ENCODE data around the gene DHDDS.
"Not testable (repeated sequence)": the region's sequence is repeated elsewhere in the genome, so short reads cannot be mapped to it uniquely, and the experiment has no call there.

Gene DHDDS

GRCh38 chr1:26431979-26432695, at the start of gene DHDDS:
Gene DHDDS, plus strand, starts transcription at chr1:26432321. Its CDS starts 625 bp downstream, at chr1:26432946.
- Histone ChIP-seq H3K4me1 (ENCODE audit: control insufficient read depth in 2 of 2, insufficient read depth in 2 of 2, low read length in 2 of 2) (peaks cover 8 to 13% of the 10 kb centered on the region in 2 donors), H3K9me3 (ENCODE audit: control insufficient read depth in 2 of 2, low read length in 2 of 2) (no peaks in the 10 kb centered on the region), H3K9ac (ENCODE audit: low read depth in 1 of 2, low read length in 2 of 2) (peak within 1 kb of the TSS; percentile 82 to 89), H3K4me3 (ENCODE audit: low read length in 2 of 2) (peak within 1 kb of the TSS; percentile 85 to 92), H3K36me3 (ENCODE audit: control insufficient read depth in 2 of 2, insufficient read depth in 2 of 2, low read length in 2 of 2) (peaks cover 7 to 13% of the 10 kb centered on the region in 2 donors), H3K27ac (ENCODE audit: low read depth in 2 of 2, low read length in 2 of 2) (peak within 1 kb of the TSS; percentile 88 to 92), H3K27me3 (ENCODE audit: control insufficient read depth in 2 of 2, insufficient read depth in 2 of 2, low read length in 2 of 2) (no peaks in the 10 kb centered on the region)

- Histone ChIP-seq H3K9me3 (ENCODE audit: control insufficient read depth in 2 of 2, low read length in 2 of 2) (no peaks in the 10 kb centered on the region), H3K4me1 (ENCODE audit: control insufficient read depth in 2 of 2, insufficient read depth in 2 of 2, low read length in 2 of 2) (no peaks in the 10 kb centered on the region), H3K27me3 (ENCODE audit: control insufficient read depth in 2 of 2, insufficient read depth in 2 of 2, low read length in 2 of 2) (peaks cover 0 to 3% of the 10 kb centered on the region in 2 donors), H3K36me3 (ENCODE audit: control insufficient read depth in 2 of 2, insufficient read depth in 2 of 2, low read length in 2 of 2) (no peaks in the 10 kb centered on the region), H3K9ac (ENCODE audit: low read depth in 1 of 2, low read length in 2 of 2) (no peak overlapping the region), H3K4me3 (ENCODE audit: low read length in 2 of 2) (no peak overlapping the region), H3K27ac (ENCODE audit: low read depth in 2 of 2, low read length in 2 of 2) (no peak overlapping the region)
Measured at GRCh38 chr1:26384076-26384475, 48.0 kb upstream of the DHDDS start.

- not testable (repeated sequence) for H3K27ac ChIP-seq (ENCODE audit: low read depth in 2 of 2, low read length in 2 of 2); H3K4me1 ChIP-seq (ENCODE audit: control insufficient read depth in 2 of 2, insufficient read depth in 2 of 2, low read length in 2 of 2); H3K4me3 ChIP-seq (ENCODE audit: low read length in 2 of 2); H3K27me3 ChIP-seq (ENCODE audit: control insufficient read depth in 2 of 2, insufficient read depth in 2 of 2, low read length in 2 of 2); H3K9me3 ChIP-seq (ENCODE audit: control insufficient read depth in 2 of 2, low read length in 2 of 2); H3K36me3 ChIP-seq (ENCODE audit: control insufficient read depth in 2 of 2, insufficient read depth in 2 of 2, low read length in 2 of 2); H3K9ac ChIP-seq (ENCODE audit: low read depth in 1 of 2, low read length in 2 of 2)
Measured at GRCh38 chr1:26385063-26385462, 47.1 kb upstream of the DHDDS start.

- Histone ChIP-seq H3K27me3 (ENCODE audit: control insufficient read depth in 2 of 2, insufficient read depth in 2 of 2, low read length in 2 of 2) (peaks cover 3% of the 10 kb centered on the region in 2 donors), H3K36me3 (ENCODE audit: control insufficient read depth in 2 of 2, insufficient read depth in 2 of 2, low read length in 2 of 2) (no peaks in the 10 kb centered on the region), H3K4me3 (ENCODE audit: low read length in 2 of 2) (no peak overlapping the region)
Measured at GRCh38 chr1:26387447-26387846, 44.7 kb upstream of the DHDDS start.

GRCh38 chr1:26388791-26389445, 43.2 kb upstream of the DHDDS start:
- Histone ChIP-seq H3K9ac (ENCODE audit: low read depth in 1 of 2, low read length in 2 of 2) (no peak overlapping the region), H3K36me3 (ENCODE audit: control insufficient read depth in 2 of 2, insufficient read depth in 2 of 2, low read length in 2 of 2) (no peaks in the 10 kb centered on the region), H3K27me3 (ENCODE audit: control insufficient read depth in 2 of 2, insufficient read depth in 2 of 2, low read length in 2 of 2) (peaks cover 3% of the 10 kb centered on the region in 2 donors), H3K4me3 (ENCODE audit: low read length in 2 of 2) (no peak overlapping the region), H3K9me3 (ENCODE audit: control insufficient read depth in 2 of 2, low read length in 2 of 2) (no peaks in the 10 kb centered on the region), H3K4me1 (ENCODE audit: control insufficient read depth in 2 of 2, insufficient read depth in 2 of 2, low read length in 2 of 2) (no peaks in the 10 kb centered on the region), H3K27ac (ENCODE audit: low read depth in 2 of 2, low read length in 2 of 2) (no peak overlapping the region)

More at GRCh38 chr1:26387447-26387846, 44.7 kb upstream of the DHDDS start:
- Histone ChIP-seq H3K9ac (ENCODE audit: low read depth in 1 of 2, low read length in 2 of 2) (no peak overlapping the region), H3K27ac (ENCODE audit: low read depth in 2 of 2, low read length in 2 of 2) (no peak overlapping the region), H3K4me1 (ENCODE audit: control insufficient read depth in 2 of 2, insufficient read depth in 2 of 2, low read length in 2 of 2) (no peaks in the 10 kb centered on the region), H3K9me3 (ENCODE audit: control insufficient read depth in 2 of 2, low read length in 2 of 2) (no peaks in the 10 kb centered on the region)

GRCh38 chr1:26389604-26390247, 42.4 kb upstream of the DHDDS start:
- no peak overlapping the region for H3K4me3 ChIP-seq (ENCODE audit: low read length in 2 of 2)
- no peaks in the 10 kb centered on the region for H3K4me1 ChIP-seq (ENCODE audit: control insufficient read depth in 2 of 2, insufficient read depth in 2 of 2, low read length in 2 of 2)
- H3K36me3 ChIP-seq (ENCODE audit: control insufficient read depth in 2 of 2, insufficient read depth in 2 of 2, low read length in 2 of 2) = no peaks in the 10 kb centered on the region
- H3K27ac ChIP-seq (ENCODE audit: low read depth in 2 of 2, low read length in 2 of 2) = no peak overlapping the region
- H3K27me3 ChIP-seq (ENCODE audit: control insufficient read depth in 2 of 2, insufficient read depth in 2 of 2, low read length in 2 of 2) = peaks cover 3% of the 10 kb centered on the region in 2 donors
- H3K9ac ChIP-seq (ENCODE audit: low read depth in 1 of 2, low read length in 2 of 2) = no peak overlapping the region
- H3K9me3 ChIP-seq (ENCODE audit: control insufficient read depth in 2 of 2, low read length in 2 of 2) = no peaks in the 10 kb centered on the region

- no peak overlapping the region for H3K4me3 ChIP-seq (ENCODE audit: low read length in 2 of 2)
- no peak overlapping the region for H3K9ac ChIP-seq (ENCODE audit: low read depth in 1 of 2, low read length in 2 of 2)
- H3K27me3 ChIP-seq (ENCODE audit: control insufficient read depth in 2 of 2, insufficient read depth in 2 of 2, low read length in 2 of 2) = peaks cover 0 to 3% of the 10 kb centered on the region in 2 donors
- no peaks in the 10 kb centered on the region for H3K9me3 ChIP-seq (ENCODE audit: control insufficient read depth in 2 of 2, low read length in 2 of 2)
- no peaks in the 10 kb centered on the region for H3K4me1 ChIP-seq (ENCODE audit: control insufficient read depth in 2 of 2, insufficient read depth in 2 of 2, low read length in 2 of 2)
- H3K36me3 ChIP-seq (ENCODE audit: control insufficient read depth in 2 of 2, insufficient read depth in 2 of 2, low read length in 2 of 2) = no peaks in the 10 kb centered on the region
- H3K27ac ChIP-seq (ENCODE audit: low read depth in 2 of 2, low read length in 2 of 2) = no peak overlapping the region
Measured at GRCh38 chr1:26391450-26391849, 40.7 kb upstream of the DHDDS start.

GRCh38 chr1:26395754-26396153, 36.4 kb upstream of the DHDDS start:
- Histone ChIP-seq H3K27me3 (ENCODE audit: control insufficient read depth in 2 of 2, insufficient read depth in 2 of 2, low read length in 2 of 2) (peaks cover 0 to 3% of the 10 kb centered on the region in 2 donors), H3K9ac (ENCODE audit: low read depth in 1 of 2, low read length in 2 of 2) (no peak overlapping the region), H3K9me3 (ENCODE audit: control insufficient read depth in 2 of 2, low read length in 2 of 2) (no peaks in the 10 kb centered on the region), H3K27ac (ENCODE audit: low read depth in 2 of 2, low read length in 2 of 2) (no peak overlapping the region), H3K36me3 (ENCODE audit: control insufficient read depth in 2 of 2, insufficient read depth in 2 of 2, low read length in 2 of 2) (no peaks in the 10 kb centered on the region), H3K4me1 (ENCODE audit: control insufficient read depth in 2 of 2, insufficient read depth in 2 of 2, low read length in 2 of 2) (no peaks in the 10 kb centered on the region), H3K4me3 (ENCODE audit: low read length in 2 of 2) (no peak overlapping the region)

- Histone ChIP-seq H3K9ac (ENCODE audit: low read depth in 1 of 2, low read length in 2 of 2) (no peak overlapping the region), H3K27ac (ENCODE audit: low read depth in 2 of 2, low read length in 2 of 2) (no peak overlapping the region), H3K36me3 (ENCODE audit: control insufficient read depth in 2 of 2, insufficient read depth in 2 of 2, low read length in 2 of 2) (no peaks in the 10 kb centered on the region), H3K4me3 (ENCODE audit: low read length in 2 of 2) (no peak overlapping the region), H3K27me3 (ENCODE audit: control insufficient read depth in 2 of 2, insufficient read depth in 2 of 2, low read length in 2 of 2) (no peaks in the 10 kb centered on the region), H3K9me3 (ENCODE audit: control insufficient read depth in 2 of 2, low read length in 2 of 2) (no peaks in the 10 kb centered on the region), H3K4me1 (ENCODE audit: control insufficient read depth in 2 of 2, insufficient read depth in 2 of 2, low read length in 2 of 2) (no peaks in the 10 kb centered on the region)
Measured at GRCh38 chr1:26399034-26399433, 33.1 kb upstream of the DHDDS start.

- H3K9me3 ChIP-seq (ENCODE audit: control insufficient read depth in 2 of 2, low read length in 2 of 2) = no peaks in the 10 kb centered on the region
- no peak overlapping the region for H3K27ac ChIP-seq (ENCODE audit: low read depth in 2 of 2, low read length in 2 of 2)
- no peak overlapping the region for H3K4me3 ChIP-seq (ENCODE audit: low read length in 2 of 2)
- no peaks in the 10 kb centered on the region for H3K4me1 ChIP-seq (ENCODE audit: control insufficient read depth in 2 of 2, insufficient read depth in 2 of 2, low read length in 2 of 2)
- H3K9ac ChIP-seq (ENCODE audit: low read depth in 1 of 2, low read length in 2 of 2) = no peak overlapping the region
- H3K36me3 ChIP-seq (ENCODE audit: control insufficient read depth in 2 of 2, insufficient read depth in 2 of 2, low read length in 2 of 2) = no peaks in the 10 kb centered on the region
- H3K27me3 ChIP-seq (ENCODE audit: control insufficient read depth in 2 of 2, insufficient read depth in 2 of 2, low read length in 2 of 2) = no peaks in the 10 kb centered on the region
Measured at GRCh38 chr1:26401891-26402290, 30.2 kb upstream of the DHDDS start.

All from mucosa of rectum (tissue), 2 donors.